Subcutaneous abdominal adipose tissue (tissue), 5 donors: Measurements from ENCODE around the gene GPSM1.
A peak's percentile ranks its signal among the peaks of the same experiment; 100 is the strongest.

ENCODE experiments used
- H3K27ac ChIP-seq: one replicate; pipeline ENCODE4 v1.7.0; 2013; ENCODE audit warnings: low read depth, mild to moderate bottlenecking, inconsistent platforms, low read length, moderate library complexity
- H3K27me3 ChIP-seq, 5 donors: one replicate each; pipeline ENCODE4 v1.7.0; 2013; ENCODE audit warnings: low read length in 5 of 5, inconsistent platforms in 1 of 5; ENCODE audit not compliant: control insufficient read depth in 5 of 5, insufficient read depth in 4 of 5
- H3K36me3 ChIP-seq, 5 donors: one replicate each; pipeline ENCODE4 v1.7.0; 2013; ENCODE audit warnings: low read length in 5 of 5; ENCODE audit not compliant: control insufficient read depth in 5 of 5, insufficient read depth in 5 of 5
- H3K4me1 ChIP-seq, 5 donors: one replicate each; pipeline ENCODE4 v1.7.0; 2013; ENCODE audit warnings: low read length in 5 of 5, mild to moderate bottlenecking in 3 of 5, moderate library complexity in 1 of 5; ENCODE audit not compliant: control insufficient read depth in 5 of 5, insufficient read depth in 5 of 5
- H3K4me3 ChIP-seq, 5 donors: one replicate each; pipeline ENCODE4 v1.7.0; 2013; ENCODE audit warnings: low read length in 5 of 5, low read depth in 1 of 5
- H3K9ac ChIP-seq, 5 donors: one replicate each; pipeline ENCODE4 v1.7.0; 2013; ENCODE audit warnings: low read length in 5 of 5, mild to moderate bottlenecking in 4 of 5, moderate library complexity in 3 of 5
- H3K9me3 ChIP-seq, 5 donors: one replicate each; pipeline ENCODE4 v1.7.0; 2013; ENCODE audit warnings: low read length in 5 of 5; ENCODE audit not compliant: control insufficient read depth in 5 of 5
- donor health status: healthy.
- donor health status: healthy.
- donor health status: healthy.
- donor health status: healthy.
- donor health status: healthy.

GPSM1 gene

GRCh38 chr9:136373300-136374182 is 46.2 kb downstream of the GPSM1 start, which contains the start of gene CARD9:
TSS of gene CARD9 (minus strand) at chr9:136373669. CDS start at chr9:136372078, 1,591 bp downstream.
- H3K36me3 ChIP-seq: peaks cover 0 to 12% (median 4%) of the 10 kb centered on the region in 5 donors
- no peaks in the 10 kb centered on the region for H3K9me3 ChIP-seq
- peaks cover 1 to 35% (median 20%) of the 10 kb centered on the region in 5 donors for H3K4me1 ChIP-seq
- no peaks in the 10 kb centered on the region for H3K27me3 ChIP-seq
- H3K4me3 ChIP-seq: peak within 1 kb of the TSS; percentile 31 to 54 (median 48)
- no peak within 1 kb of the TSS for H3K27ac ChIP-seq
- H3K9ac ChIP-seq: peak within 1 kb of the TSS in 2 of 5 donors; percentile 52 to 64

- Histone ChIP-seq H3K9me3 (no peaks in the 10 kb centered on the region), H3K27me3 (no peaks in the 10 kb centered on the region), H3K9ac (no peak overlapping the region), H3K27ac (no peak overlapping the region), H3K4me3 (no peak overlapping the region), H3K4me1 (peaks cover 1 to 35% (median 20%) of the 10 kb centered on the region in 5 donors), H3K36me3 (peaks cover 0 to 19% (median 10%) of the 10 kb centered on the region in 5 donors)
Observed at GRCh38 chr9:136374183-136374575, 46.8 kb downstream of the GPSM1 start.

- Histone ChIP-seq H3K36me3 (peaks cover 0 to 27% (median 19%) of the 10 kb centered on the region in 5 donors), H3K4me3 (no peak overlapping the region), H3K27me3 (no peaks in the 10 kb centered on the region), H3K27ac (no peak overlapping the region), H3K9me3 (no peaks in the 10 kb centered on the region), H3K4me1 (peaks cover 1 to 35% (median 20%) of the 10 kb centered on the region in 5 donors), H3K9ac (no peak overlapping the region)
Observed at GRCh38 chr9:136375096-136375495, 47.8 kb downstream of the GPSM1 start.

GRCh38 chr9:136376457-136376856 is 49.1 kb downstream of the GPSM1 start:
- Histone ChIP-seq H3K27me3 (no peaks in the 10 kb centered on the region), H3K9ac (no peak overlapping the region), H3K9me3 (no peaks in the 10 kb centered on the region), H3K4me3 (no peak overlapping the region), H3K27ac (no peak overlapping the region), H3K4me1 (peaks cover 1 to 35% (median 20%) of the 10 kb centered on the region in 5 donors), H3K36me3 (peaks cover 0 to 34% (median 32%) of the 10 kb centered on the region in 5 donors)

GRCh38 chr9:136377341-136378169 is 50.2 kb downstream of the GPSM1 start:
- H3K27me3 ChIP-seq: no peaks in the 10 kb centered on the region
- H3K4me3 ChIP-seq: no peak overlapping the region
- peaks cover 0 to 45% (median 43%) of the 10 kb centered on the region in 5 donors for H3K36me3 ChIP-seq
- no peak overlapping the region for H3K27ac ChIP-seq
- no peaks in the 10 kb centered on the region for H3K9me3 ChIP-seq
- no peak overlapping the region for H3K9ac ChIP-seq
- H3K4me1 ChIP-seq: peaks cover 1 to 27% (median 12%) of the 10 kb centered on the region in 5 donors

- H3K36me3 ChIP-seq: peaks cover 0 to 53% (median 51%) of the 10 kb centered on the region in 5 donors
- no peak overlapping the region for H3K27ac ChIP-seq
Observed at GRCh38 chr9:136378170-136379002, 51.0 kb downstream of the GPSM1 start.

GRCh38 chr9:136379003-136379287 is 51.6 kb downstream of the GPSM1 start:
- Histone ChIP-seq H3K4me1 (peaks cover 0 to 13% (median 0%) of the 10 kb centered on the region in 5 donors), H3K9ac (no peak overlapping the region), H3K9me3 (no peaks in the 10 kb centered on the region), H3K27me3 (no peaks in the 10 kb centered on the region), H3K36me3 (peaks cover 0 to 59% (median 53%) of the 10 kb centered on the region in 5 donors), H3K4me3 (no peak overlapping the region), H3K27ac (no peak overlapping the region)

More at GRCh38 chr9:136378170-136379002, 51.0 kb downstream of the GPSM1 start:
- H3K9me3 ChIP-seq: no peaks in the 10 kb centered on the region
- H3K9ac ChIP-seq: no peak overlapping the region
- no peaks in the 10 kb centered on the region for H3K27me3 ChIP-seq
- H3K4me3 ChIP-seq: no peak overlapping the region
- H3K4me1 ChIP-seq: peaks cover 0 to 18% (median 4%) of the 10 kb centered on the region in 5 donors

- no peaks in the 10 kb centered on the region for H3K9me3 ChIP-seq
- H3K4me3 ChIP-seq: no peak overlapping the region
- H3K36me3 ChIP-seq: peaks cover 0 to 63% (median 57%) of the 10 kb centered on the region in 5 donors
- no peak overlapping the region for H3K27ac ChIP-seq
- no peaks in the 10 kb centered on the region for H3K27me3 ChIP-seq
- peaks cover 0 to 12% (median 0%) of the 10 kb centered on the region in 5 donors for H3K4me1 ChIP-seq
- no peak overlapping the region for H3K9ac ChIP-seq
Observed at GRCh38 chr9:136379401-136379800, 52.1 kb downstream of the GPSM1 start.

- Histone ChIP-seq H3K27ac (no peak overlapping the region), H3K4me1 (peaks cover 0 to 12% (median 0%) of the 10 kb centered on the region in 5 donors), H3K4me3 (no peak overlapping the region), H3K27me3 (no peaks in the 10 kb centered on the region), H3K9me3 (no peaks in the 10 kb centered on the region), H3K9ac (no peak overlapping the region), H3K36me3 (peaks cover 0 to 68% (median 59%) of the 10 kb centered on the region in 5 donors)
Observed at GRCh38 chr9:136379891-136380290, 52.6 kb downstream of the GPSM1 start.
